HG03039 (cell line): Measurements from ENCODE around the gene PLA2G4D.

Experiments used
- ATAC-seq: cut with Tn5 transposase; IDR thresholded peaks from one replicate; pipeline ENCODE4 v1.9.1; 2021; ENCODE audit warnings: mild to moderate bottlenecking, moderate library complexity; ENCODE audit not compliant: unreplicated experiment

Gene PLA2G4D

DNA sequence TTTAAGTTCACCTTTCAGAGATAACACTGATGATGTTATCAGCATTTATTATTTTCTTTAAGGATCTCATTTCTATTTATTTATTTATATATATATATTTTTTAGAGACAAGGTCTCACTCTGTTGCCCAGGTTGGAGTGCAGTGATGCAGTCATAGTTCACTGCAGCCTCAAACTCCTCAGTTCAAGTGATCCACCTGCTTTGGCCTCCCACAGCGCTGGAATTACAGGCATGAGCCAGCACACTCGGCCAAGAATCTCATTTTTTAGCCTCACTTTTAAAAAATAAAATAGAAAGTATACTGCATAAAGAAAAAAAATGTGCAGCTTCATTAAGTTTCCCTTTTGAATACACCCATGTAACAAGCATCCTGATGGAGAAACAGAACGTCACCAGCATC is 35.6 kb downstream of the PLA2G4D start:
- ATAC-seq: no peak

DNA sequence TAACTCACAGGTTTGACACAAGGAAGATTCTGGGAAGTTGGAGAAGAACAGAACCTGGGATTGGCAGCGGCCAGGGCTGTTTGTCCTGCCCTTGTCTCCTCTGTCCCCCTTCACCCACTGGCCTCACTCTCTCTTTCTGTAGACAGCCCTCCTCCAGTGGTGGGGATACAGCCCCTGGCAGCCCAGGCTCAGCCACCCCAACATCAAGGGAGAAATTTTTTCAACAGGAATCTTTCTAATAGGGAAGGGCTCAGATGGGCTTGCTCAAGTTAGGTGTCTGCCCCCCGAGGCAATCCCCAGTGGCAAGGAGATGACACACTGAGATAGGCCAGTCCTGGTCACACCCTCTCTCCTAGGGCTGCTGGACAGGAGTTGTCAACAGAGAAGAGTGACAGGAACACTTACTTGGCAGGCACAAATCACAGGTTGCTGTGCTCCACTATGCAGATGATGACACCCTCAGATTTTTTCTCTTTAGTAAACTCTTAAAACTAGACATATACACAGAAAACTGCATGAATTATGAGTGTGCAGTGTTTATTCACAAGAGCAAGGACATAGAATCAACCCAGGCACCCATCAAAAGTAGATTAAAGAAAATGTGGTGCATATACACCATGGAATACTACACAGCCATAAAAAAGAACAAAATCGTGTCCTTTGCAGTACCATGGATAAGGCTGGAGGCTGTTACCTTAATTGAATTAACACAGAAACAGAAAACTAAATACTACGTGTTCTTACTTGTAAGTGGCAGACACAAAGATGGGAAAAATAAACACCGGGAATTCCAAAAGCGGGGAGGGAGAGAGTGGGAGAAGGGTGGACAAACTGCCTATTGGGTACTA is 36.3 kb downstream of the PLA2G4D start:
- ATAC-seq: no peak

DNA sequence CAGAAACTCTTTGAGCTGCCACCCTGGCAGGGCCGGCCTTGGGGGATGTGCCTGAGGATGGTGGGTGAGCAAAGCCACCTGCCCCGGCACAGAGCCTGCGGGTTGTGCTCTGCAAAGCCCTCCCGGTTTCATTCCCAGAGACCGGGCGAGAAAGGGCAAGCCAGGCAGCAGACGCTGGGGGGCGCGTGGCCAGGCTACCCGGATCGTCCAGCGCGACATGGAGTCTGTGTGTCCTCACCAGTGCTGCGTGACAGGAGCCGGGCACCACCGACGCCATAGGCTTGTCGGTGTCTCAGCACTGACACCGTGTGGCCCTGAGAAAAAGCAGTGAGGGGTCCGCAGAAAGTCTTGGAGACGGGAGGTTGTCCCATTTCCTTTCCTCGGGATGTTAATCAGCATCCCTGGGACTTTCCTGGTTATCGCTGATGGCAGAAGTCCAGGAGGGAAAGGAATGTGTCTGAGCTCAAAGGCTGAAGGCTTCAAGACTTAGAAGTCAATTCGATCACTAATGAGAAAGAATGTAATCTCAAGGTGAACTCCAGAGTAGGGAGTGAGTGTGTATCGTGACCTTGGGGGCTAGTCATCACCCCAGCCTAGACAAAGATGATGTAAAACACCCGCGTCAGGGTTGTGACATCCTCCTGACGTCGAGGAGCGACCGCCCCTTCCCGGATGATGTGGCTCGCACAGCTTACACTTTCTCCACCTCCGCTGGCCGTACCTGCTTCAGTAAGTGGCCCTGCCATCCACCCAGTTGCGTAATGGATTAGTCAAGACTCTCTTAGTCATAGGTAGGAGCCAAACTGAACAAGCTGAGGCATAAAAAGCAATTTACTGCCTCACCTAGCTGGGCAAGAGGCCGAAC is 37.2 kb downstream of the PLA2G4D start:
- no peak for ATAC-seq

DNA sequence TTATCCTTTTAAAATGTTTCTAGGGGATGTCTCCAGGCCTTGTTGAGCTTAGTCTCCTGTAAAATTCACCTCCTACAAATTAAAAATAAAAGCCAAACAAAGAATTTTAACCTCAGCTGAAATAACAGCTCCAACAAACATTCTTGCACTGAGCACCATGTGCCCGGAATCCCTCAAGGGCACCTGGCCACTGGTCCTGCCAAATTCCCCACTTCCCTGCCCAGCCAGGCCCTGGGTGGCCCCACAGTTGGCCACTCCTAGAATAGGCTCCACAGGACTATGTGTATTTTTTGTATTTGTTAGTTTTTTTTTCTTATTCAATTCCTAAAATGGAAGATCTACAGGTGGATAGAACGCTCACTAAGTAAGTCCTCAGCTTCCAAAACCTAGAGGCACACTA is 40.4 kb downstream of the PLA2G4D start:
- no peak for ATAC-seq

DNA sequence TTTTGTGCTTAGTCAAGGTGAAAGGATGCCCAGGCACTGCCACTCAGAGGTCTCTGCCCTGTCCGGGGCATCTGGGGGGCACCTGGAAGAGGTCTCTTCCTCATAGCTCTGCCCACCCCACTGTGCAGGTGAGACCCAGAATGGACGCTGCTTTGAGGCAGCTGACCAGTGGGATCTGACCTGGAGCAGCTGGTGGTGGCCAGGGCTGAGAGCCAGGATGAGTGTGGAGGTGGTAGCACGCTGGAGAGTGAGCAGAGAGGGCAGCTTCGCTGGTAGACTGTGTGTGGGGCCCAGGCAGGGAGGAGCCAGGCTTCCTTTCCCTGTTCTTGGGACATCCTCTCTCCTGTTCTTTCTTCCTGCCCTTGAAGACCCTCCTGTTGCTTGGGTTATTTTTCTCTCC is 41.4 kb downstream of the PLA2G4D start:
- no peak for ATAC-seq

DNA sequence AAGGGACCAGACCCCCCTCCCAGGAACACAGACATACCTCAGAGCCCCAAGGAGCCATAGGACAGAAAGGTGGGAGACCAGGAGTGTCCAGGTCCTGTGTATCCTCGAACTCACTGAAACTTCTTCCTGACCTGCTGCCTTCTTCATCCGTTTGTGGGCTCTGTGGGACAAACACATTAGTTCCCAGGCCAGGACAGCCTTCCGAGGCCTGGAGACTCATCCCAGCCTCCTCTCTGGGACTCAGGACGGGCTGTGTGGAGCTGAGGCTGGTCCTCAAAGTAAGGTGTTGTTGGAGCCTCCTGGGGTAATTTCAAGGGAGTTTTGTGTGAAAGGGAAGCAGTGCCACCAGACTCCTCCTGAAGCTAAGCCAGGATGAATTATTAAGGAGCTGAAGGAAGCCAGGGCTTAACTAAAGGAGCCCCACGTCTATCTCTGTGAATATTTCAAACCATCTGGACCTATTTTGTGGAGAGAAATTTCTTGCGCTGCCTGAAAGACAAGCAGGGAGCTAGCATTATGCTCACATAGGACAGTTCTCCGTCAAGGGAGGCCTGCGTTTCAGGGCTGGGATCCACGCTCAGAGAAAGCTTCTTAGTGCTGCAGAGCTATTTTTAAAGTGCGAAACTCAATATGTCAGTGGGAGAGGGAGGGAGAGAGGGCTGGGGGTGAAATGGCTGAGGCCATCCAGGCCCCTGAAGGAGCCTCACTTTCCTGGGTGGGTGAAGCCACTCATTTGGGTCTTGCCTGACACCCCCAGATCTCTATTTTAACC is 43.7 kb downstream of the PLA2G4D start:
- ATAC-seq: no peak

DNA sequence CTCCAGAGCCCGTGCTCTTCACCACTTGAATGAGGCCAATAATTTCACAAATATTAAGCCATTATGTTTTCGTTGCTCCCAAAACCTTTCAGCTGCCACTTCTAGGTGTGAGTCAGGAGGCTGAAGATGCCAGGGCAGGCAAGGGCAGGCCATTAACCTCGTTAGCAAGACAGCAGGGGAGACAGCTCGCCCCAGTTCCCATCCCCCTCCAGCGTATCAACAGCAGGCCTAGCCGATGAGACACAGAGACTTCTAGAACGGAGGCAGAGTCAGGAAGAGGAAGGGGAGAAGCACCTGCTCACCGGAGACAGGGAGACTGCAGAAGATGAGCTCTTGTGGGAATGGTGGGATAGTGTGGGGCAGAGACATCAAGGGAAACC is 45.6 kb downstream of the PLA2G4D start:
- no peak for ATAC-seq

DNA sequence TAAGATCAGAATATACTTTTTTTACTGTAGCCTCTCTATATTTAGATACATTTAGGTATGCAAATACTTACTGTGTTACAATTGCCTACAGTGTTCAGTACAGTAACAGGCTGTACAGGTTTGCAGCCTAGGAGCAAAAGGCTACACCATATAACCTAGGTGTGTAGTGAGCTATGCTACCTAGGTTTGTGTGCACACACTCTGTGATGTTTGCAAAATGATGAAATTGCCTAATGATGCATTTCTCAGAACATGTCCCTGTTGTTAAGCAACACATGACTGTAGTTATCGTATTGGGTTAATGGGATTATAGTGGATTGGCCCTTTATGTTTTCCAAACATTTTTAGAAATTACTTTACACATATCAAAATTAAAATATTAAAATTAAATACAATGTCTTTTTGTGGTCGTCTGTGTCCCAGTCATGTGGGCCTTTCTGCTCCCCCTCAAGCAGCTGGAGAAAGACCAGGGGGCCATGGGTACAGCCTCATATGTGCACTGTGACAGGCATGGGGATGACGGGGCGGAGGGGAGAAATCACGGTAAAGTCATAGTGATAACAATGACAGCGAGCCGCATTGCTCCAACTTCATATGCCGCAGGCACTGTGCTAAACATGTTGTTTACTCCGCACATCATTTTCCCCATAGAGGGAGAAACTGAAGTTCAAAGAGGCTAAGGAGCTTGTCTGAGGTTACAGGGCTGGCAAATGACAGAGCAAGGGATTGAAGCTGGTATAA is 46.1 kb downstream of the PLA2G4D start:
- no peak for ATAC-seq

DNA sequence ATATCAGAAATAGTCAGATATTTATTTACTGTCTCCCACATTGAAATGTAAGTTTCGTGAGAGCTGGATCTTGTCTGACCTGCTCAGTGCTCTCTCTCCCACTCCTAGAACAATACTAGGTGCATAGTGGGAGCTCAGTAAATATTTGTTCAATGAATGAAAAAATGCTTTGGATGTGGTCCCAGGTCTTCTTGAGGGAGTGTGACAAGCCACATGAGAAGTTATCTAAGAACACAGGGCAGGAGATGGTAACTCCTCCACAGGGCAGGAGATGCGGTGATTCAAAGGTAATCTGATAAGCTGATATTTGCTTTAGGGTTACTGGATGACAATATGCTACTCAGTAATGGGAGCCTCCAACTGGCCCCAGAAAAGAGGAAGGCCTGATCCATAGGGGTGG is 47.8 kb downstream of the PLA2G4D start:
- no peak for ATAC-seq

DNA sequence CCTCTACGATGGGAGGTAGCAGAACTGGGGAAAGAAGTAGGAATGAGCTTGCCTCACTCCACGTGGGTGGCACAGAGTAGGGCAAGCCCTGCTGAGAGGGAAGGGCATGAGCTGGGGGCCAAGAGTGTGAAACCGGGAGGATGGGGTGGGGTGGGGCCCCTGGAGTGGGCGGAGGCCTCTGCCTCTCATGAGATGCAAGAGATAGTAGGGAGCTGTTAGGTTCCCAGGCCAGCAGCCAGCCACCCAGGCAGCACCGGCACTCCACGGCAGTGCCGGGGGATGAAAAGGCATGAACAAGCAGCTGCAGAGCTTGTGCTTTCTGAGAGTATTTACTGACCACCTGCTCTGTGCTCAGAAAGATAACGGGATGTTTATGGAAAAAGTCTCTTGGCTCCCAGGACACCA is 49.1 kb downstream of the PLA2G4D start:
- ATAC-seq: no peak

DNA sequence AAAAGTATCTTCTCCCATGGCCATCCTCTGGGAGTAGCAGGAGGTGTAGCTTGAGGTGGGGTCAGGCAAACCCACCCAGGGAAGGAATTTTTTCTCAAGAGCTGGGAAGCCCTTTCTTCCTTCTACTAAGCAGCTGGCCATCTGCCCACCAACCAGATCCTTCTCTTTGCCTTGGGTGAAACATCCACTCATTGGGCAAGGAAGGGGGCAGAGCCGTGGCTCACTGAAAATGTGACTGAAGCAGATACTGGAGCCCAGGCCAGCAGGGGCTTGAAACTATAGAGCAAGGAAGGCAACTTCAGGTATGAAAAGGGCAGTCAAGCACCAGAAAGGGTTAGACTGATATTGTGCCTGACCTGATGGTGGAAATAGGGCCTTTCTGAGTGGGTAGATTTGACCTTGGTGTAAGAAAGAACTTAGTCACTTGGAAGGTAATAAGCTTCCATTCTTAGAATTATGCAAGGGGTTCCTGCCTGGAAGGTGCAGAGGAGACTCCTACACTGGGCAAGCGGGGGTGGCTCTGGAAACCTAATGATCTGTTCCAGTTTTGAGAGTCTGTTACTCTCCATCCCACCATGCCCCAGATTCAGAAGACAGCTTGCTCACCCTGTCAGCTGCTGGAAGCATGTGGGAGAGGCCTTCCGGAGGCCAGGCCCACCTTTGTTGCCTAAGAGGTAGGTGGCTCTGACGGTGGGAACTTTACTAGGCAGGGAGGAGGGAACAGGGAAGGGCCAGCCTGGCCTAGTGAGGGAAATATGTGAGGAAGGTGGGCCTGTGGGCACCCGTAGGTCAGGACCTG is 51.6 kb downstream of the PLA2G4D start:
- ATAC-seq: no peak

DNA sequence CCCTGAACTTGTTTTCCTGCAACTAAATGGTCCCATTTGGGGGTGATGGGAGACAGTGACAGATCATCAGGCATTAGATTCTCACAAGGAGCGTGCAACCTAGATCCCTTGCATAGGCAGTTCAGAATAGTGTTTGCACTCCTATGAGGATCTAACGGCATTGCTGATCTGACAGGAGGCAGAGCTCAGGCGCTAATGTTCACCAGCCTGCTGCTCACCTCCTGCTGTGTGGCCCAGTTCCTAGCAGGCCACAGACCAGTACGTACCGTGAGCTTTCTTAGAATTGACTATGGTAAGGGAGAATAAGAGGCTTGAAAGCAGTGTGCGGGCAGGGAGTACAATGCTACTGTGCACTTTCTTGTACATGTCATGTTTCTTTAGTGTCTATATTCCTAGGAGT is 56.0 kb downstream of the PLA2G4D start:
- ATAC-seq: no peak

DNA sequence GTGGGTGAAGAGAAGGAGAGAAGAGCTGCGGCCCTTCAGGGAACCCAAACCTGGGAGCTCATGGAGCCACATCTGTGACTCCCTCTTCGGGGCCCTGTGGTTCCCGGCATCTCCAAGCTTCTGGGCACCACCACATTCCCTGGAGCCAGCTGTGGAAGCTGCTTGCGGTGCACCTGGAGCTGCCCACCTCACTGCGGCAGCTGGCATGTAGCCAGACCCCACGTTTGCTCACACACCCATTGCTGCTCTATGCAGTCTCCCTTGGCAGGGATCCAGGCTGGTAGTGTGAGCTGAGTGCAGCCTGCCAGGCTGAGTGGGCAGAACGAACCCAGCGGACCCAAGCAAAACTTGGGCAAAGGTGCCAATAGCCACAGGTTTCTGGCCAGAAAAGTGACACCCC is 56.7 kb downstream of the PLA2G4D start:
- ATAC-seq: no peak

DNA sequence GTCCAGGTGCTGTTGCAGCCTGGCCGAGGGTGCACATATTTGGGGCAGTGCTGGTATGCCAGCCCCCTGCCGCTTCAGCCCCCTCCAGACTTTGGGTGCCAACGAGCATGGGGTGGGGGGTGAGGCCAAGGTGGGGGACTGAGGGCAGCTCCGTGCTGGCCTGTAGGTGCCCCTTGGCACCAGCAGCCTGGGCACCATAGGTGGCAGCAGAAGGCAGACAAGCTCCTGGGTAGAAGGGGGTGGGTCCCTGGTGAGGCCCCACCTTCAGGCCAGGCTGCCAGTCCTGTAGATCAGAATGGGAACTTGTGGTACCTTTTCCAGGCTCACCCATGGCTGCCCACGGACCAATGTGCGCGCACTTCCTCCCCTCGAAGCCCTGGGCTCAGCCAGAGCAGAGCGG is 57.4 kb downstream of the PLA2G4D start:
- ATAC-seq: no peak

DNA sequence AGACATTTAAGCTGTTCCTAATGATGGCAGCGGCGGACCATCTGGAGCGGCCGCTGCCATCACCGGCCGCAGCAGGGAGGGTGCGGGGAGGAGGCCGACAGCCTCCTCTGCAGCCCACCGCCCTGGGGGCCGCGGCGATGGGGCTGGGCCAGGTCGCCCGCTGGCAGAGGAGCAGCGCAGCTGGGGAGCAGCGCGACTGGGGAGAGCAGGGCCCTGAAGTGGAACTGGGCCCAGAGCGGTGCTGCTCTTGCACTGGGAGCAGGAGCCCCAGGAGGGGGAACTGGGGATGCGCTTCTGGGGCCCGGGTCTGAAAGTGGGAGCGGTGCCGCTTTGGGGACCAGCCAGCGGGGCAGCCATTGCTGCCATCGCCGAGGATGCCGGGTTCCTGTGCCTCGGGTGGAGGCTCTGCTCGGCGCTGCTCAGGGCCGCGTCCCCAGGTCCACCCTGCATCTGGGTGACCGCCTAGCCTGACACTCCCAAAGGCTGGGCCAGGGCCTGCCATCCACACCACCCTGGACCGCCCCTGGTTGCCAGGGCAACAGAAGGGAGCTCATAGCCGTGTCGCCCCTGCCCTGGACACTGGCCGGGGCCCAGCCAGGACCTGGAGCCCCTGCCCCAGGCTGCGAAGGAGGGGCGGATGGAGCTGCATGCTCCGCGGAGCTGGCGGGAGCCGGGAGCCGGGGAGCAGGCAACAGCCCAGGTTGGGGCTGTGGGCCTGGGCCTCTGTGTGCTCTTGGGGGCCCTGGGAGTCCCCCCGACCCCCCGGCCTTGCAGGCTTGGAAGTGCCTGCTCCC is 58.1 kb downstream of the PLA2G4D start:
- no peak for ATAC-seq

DNA sequence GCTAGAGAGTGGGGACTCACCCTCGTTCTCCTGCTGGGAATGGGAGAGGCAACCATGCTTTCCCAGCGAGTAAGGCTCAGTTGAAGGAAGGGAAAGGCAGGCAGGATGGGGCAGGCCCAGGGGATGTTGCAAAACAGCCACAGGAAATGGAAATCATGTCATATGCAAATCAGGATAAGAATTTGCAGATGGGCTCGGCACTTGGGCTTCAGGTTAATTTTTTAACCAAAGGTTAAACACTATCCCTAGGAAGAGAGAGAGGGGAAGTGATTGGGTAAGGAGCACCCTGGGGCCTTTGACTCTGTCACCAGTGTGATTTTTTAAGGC is 59.0 kb downstream of the PLA2G4D start:
- no peak for ATAC-seq

DNA sequence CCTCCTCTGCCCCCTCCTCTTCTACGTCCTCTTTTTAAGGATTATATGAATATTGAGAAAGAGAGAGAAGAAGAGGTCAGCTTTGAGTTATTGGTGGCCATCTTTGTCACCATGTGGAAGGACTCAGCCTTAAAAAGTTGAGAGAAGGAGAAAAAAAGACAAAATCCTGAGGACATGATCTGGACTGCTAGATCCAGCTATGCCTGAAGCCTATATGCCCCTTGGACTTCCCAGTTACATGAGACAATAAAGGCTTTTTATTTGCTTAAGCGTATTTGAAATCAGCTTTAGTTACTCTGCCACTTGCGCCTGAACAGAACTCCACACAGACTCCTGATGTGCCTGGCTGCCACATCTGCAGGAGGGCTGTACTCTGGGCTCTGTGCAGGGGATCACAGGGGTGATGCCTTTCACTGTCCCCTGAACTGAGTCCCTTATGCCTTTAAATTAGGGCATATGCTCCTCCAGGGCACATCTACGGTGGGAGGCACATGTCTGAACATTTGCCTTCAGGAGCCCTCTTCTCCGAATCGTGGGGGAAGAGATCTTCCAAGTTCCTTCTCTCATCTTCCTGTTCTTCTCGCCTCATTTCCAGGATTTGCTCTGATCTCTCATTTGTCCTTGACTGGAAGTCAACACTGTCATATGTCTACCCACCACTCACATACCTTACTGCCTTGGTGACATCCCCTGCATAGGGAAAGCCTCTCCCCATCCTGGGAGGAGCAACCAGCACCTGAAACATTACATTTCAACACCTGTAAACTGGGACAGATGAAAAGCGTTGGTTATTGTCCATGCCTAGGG is 59.5 kb downstream of the PLA2G4D start:
- ATAC-seq: no peak

DNA sequence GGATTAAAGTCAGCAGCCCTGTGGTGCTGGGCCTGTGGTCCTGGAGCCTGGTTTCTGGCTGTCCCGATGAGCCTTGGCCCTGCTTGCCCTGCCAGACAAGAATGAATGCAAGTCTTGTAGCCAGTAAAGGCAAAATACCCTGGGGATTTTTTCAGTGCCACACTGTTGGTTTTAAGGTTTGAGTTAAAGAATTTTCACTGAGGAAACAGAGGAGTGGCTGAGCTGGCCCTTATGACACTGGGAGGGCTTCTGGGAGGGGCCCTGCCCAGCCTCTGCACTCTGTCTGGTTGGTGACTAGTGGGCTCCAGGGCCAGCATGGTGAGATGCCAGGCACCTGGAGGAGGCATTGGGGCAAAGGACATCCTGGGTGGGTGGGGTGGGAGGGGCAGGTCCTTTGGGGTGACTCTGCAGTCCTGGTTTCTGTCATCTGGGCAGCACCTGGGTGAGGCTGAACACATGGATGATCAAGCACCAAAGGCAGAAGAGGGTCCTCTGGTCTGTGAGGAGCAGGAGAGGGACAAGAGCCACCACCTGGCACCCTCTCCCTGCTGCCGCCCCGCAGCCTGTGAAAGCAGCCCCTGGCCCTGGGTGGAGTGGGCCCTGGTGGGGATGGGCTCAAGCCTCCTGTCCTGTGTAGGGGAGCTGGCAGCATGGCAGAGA is 61.0 kb downstream of the PLA2G4D start:
- ATAC-seq: no peak
